SK-N-SH (cell line): Measurements from ENCODE around the gene COX14.

Experiments
- ELF1 ChIP-seq: IDR thresholded peaks from 2 replicates; pipeline ENCODE4 v1.4.0; 2012
- FOXJ3 ChIP-seq: sonication (generic); formaldehyde crosslinking; IDR thresholded peaks from 2 replicates; pipeline ENCODE4 v1.5.1; 2020; ENCODE audit warnings: mild to moderate bottlenecking, missing genetic modification reagents
- JUND ChIP-seq: IDR thresholded peaks from 2 replicates; pipeline ENCODE4 v1.4.0; 2012
- POLR2AphosphoS5 ChIP-seq: IDR thresholded peaks from 2 replicates; pipeline ENCODE4 v1.6.1; 2012; ENCODE audit warnings: low read depth, low read length
- RAD21 ChIP-seq: IDR thresholded peaks from 2 replicates; pipeline ENCODE4 v1.6.1; 2012; ENCODE audit warnings: mild to moderate bottlenecking, low read length
- RFX5 ChIP-seq: IDR thresholded peaks from 2 replicates; pipeline ENCODE4 v1.6.1; 2012; ENCODE audit warnings: mild to moderate bottlenecking, improper control_type of control experiment, low read length
- SIN3A ChIP-seq: IDR thresholded peaks from 2 replicates; pipeline ENCODE4 v1.6.1; 2012; ENCODE audit warnings: low read depth, mild to moderate bottlenecking, low read length, moderate library complexity, borderline replicate concordance
- SMC3 ChIP-seq: IDR thresholded peaks from 2 replicates; pipeline ENCODE4 v1.6.1; 2012; ENCODE audit warnings: low read depth, low read length, improper control_type of control experiment
- TAF1 ChIP-seq: IDR thresholded peaks from 2 replicates; pipeline ENCODE4 v1.6.1; 2012; ENCODE audit warnings: low read depth, mild to moderate bottlenecking, low read length, moderate library complexity, borderline replicate concordance
- YY1 ChIP-seq: IDR thresholded peaks from 2 replicates; pipeline ENCODE4 v1.4.0; 2012; ENCODE audit warnings: low read depth, mild to moderate bottlenecking
- TF ChIP-seq, protein P1 (sequence below): fragments of 200-600 bp; sonication (generic); IDR thresholded peaks from 2 replicates; pipeline ENCODE4 v1.6.1; 2017; ENCODE audit warnings: antibody characterized with exemption, mild to moderate bottlenecking, moderate library complexity
- TF ChIP-seq, protein P2 (sequence below): fragments of 150-350 bp; IDR thresholded peaks from 2 replicates; pipeline ENCODE4 v1.6.1; 2017; ENCODE audit warnings: antibody characterized with exemption, low read length, low read depth, borderline replicate concordance
- TF ChIP-seq, protein P3 (sequence below): IDR thresholded peaks from 2 replicates; pipeline ENCODE4 v1.4.0; 2012; ENCODE audit warnings: low read depth, borderline replicate concordance
- TF ChIP-seq, protein P4 (sequence below): IDR thresholded peaks from 2 replicates; pipeline ENCODE4; 2012

DNA sequence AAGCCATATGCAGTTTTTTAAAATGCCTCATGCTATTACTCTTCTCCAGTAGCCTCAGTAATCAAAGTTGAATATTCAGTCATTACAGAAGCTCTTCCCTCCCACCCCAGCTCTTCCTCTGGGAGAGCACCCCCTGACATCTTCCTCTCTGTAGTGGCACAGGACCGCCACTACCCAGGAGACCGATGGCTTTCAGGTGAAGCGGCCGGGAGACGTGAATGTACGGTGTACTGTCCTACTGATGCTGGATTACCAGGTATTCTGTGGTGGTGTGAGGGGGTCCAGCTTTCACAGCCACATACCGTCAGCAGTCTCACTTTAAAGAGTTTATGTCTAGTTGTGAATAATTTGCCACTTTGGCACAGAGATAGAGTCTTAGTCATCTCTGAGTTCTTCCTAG is 22.3 kb upstream of the COX14 start:
- TF ChIP-seq, protein P1, sequence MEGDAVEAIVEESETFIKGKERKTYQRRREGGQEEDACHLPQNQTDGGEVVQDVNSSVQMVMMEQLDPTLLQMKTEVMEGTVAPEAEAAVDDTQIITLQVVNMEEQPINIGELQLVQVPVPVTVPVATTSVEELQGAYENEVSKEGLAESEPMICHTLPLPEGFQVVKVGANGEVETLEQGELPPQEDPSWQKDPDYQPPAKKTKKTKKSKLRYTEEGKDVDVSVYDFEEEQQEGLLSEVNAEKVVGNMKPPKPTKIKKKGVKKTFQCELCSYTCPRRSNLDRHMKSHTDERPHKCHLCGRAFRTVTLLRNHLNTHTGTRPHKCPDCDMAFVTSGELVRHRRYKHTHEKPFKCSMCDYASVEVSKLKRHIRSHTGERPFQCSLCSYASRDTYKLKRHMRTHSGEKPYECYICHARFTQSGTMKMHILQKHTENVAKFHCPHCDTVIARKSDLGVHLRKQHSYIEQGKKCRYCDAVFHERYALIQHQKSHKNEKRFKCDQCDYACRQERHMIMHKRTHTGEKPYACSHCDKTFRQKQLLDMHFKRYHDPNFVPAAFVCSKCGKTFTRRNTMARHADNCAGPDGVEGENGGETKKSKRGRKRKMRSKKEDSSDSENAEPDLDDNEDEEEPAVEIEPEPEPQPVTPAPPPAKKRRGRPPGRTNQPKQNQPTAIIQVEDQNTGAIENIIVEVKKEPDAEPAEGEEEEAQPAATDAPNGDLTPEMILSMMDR: no peak
- TF ChIP-seq YY1 (no peak), JUND (no peak), SMC3 (no peak), RAD21 (no peak), POLR2AphosphoS5 (no peak), TAF1 (no peak), ELF1 (no peak), RFX5 (no peak), SIN3A (no peak), FOXJ3 (no peak)
- TF ChIP-seq, protein P2, sequence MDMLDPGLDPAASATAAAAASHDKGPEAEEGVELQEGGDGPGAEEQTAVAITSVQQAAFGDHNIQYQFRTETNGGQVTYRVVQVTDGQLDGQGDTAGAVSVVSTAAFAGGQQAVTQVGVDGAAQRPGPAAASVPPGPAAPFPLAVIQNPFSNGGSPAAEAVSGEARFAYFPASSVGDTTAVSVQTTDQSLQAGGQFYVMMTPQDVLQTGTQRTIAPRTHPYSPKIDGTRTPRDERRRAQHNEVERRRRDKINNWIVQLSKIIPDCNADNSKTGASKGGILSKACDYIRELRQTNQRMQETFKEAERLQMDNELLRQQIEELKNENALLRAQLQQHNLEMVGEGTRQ: no peak
- TF ChIP-seq, protein P3, sequence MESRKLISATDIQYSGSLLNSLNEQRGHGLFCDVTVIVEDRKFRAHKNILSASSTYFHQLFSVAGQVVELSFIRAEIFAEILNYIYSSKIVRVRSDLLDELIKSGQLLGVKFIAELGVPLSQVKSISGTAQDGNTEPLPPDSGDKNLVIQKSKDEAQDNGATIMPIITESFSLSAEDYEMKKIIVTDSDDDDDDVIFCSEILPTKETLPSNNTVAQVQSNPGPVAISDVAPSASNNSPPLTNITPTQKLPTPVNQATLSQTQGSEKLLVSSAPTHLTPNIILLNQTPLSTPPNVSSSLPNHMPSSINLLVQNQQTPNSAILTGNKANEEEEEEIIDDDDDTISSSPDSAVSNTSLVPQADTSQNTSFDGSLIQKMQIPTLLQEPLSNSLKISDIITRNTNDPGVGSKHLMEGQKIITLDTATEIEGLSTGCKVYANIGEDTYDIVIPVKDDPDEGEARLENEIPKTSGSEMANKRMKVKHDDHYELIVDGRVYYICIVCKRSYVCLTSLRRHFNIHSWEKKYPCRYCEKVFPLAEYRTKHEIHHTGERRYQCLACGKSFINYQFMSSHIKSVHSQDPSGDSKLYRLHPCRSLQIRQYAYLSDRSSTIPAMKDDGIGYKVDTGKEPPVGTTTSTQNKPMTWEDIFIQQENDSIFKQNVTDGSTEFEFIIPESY: no peak
- TF ChIP-seq, protein P4, sequence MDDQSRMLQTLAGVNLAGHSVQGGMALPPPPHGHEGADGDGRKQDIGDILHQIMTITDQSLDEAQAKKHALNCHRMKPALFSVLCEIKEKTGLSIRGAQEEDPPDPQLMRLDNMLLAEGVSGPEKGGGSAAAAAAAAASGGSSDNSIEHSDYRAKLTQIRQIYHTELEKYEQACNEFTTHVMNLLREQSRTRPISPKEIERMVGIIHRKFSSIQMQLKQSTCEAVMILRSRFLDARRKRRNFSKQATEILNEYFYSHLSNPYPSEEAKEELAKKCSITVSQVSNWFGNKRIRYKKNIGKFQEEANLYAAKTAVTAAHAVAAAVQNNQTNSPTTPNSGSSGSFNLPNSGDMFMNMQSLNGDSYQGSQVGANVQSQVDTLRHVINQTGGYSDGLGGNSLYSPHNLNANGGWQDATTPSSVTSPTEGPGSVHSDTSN: no peak
